ENCODE results near the gene KRTAP4-4.
"Not testable (repeated sequence)": the region's sequence is repeated elsewhere in the genome, so short reads cannot be mapped to it uniquely, and the experiment has no call there.

Gene KRTAP4-4
- 0 reads per million in 3 experiments for total RNA-seq

DNA sequence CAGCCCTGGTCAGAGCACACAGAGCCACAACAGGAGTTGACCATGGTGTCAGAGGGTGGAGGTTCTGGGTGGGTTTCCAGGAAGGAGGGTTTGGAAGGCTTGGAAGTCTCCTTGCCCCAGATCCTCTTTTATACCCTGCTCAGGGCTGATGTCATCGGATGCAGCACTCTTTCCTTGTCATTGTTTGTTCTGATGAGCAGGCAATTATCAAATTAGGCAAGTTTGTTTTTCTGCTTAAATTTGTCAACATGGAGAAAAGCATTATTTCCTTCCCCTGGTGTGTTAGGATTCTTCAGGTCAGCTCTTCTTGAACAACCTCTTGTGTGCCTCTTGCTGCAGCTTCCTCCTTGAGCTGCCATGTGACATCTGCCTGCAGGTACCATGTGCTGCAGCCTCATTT lies at the start of gene KRTAP4-4:
Gene KRTAP4-4, minus strand, starts transcription at position 101 of the 400 bp plus-strand sequence. Its CDS starts 57 bp downstream, at position 44.
- no peak for DNase-seq

DNA sequence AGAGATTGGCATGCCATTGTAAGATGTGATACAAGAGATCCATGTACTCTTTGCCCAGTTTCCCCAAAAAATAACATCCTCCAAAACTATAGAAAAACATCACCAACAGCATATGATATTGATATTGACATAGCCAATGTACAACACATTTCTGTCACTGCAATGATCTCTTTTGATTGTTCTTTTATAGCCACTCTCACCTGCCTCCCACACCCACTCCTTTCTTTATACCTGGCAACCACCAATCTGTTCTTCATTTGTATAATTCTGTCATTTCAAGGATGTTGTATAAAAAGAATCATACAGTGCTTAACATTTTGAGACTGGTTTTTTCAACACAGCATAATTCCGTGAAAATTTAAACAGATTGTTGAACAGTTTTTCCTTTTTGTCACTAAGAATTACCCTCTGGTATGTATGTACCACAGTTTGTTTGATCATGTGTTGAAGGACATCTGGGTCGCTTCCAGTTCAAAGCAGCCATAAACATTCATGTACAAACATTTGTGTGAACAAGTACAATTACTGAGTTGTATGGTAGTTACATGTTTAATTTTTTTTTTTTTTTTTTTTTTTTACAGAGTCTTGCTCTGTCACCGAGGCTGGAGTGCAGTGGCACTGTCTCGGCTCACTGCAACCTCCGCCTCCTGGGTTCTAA lies 39.0 kb upstream of the KRTAP4-4 start:
- no peak for DNase-seq

DNA sequence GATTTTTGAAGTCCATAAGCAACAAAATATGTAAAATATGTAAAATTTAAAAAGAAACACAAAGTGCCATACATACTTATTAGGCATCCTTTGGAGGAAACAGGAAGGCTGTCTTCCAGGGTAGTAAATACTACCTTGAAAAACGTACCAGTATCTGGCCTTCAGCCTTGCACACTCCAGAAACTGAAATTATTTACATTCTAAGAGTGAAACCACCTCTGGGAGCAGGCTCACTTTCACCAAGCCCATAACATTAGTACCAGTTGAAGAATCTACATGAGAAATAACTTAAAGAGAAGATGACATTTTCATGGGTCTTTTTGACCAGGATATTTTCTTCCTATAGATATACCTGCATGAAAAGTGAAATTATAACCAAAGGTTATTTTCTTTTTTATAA lies 35.5 kb upstream of the KRTAP4-4 start:
- no peak for DNase-seq

DNA sequence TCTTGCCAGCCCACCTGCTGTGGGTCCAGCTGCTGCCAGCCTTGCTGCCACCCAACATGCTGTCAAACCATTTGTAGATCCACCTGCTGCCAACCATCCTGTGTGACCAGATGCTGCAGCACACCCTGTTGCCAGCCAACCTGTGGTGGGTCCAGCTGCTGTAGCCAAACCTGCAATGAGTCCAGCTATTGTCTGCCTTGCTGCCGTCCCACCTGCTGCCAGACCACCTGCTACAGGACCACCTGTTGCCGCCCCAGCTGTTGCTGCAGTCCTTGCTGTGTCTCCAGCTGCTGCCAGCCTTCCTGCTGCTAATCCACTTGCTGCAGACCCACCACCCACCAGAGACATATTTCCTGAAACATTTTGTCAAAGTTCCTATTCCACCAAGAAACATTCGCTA lies 29.8 kb upstream of the KRTAP4-4 start:
- DNase-seq, result no peak

DNA sequence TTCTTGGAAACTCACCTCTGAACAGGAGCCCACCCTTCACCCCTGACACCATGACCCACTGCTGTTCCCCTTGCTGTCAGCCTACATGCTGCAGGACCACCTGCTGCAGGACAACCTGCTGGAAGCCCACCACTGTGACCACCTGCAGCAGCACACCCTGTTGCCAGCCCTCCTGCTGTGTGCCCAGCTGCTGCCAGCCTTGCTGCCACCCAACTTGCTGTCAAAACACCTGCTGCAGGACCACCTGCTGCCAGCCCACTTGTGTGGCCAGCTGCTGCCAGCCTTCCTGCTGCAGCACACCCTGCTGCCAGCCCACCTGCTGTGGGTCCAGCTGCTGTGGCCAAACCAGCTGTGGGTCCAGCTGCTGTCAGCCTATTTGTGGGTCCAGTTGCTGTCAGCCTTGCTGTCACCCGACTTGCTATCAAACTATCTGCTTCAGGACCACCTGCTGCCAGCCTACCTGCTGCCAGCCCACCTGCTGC lies 29.3 kb upstream of the KRTAP4-4 start, which contains the start of gene KRTAP9-1:
Gene KRTAP9-1, plus strand, starts transcription at position 51 of the 482 bp plus-strand sequence. Its CDS starts 0 bp downstream, at position 51.
- DNase-seq, result not testable (repeated sequence)

DNA sequence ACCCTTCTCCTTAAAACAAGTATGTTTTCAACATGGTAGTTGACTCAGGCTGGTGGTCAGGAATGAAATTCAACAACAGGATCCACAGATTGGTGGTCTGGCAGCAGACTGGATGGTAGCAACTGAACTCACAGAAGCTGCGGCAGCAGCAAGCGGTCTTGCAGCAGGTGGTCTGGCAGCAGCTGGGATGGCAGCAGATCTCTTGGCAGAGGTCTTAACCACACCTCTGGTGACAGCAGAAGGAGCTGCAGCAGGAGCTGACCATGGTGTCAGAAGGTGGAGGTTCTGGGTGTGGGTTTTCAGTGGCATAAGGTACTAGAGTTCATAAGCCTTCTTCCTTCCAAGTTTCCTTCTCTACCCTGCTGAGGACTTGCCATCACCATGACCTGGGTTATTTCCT lies 26.3 kb upstream of the KRTAP4-4 start:
- no peak for DNase-seq

DNA sequence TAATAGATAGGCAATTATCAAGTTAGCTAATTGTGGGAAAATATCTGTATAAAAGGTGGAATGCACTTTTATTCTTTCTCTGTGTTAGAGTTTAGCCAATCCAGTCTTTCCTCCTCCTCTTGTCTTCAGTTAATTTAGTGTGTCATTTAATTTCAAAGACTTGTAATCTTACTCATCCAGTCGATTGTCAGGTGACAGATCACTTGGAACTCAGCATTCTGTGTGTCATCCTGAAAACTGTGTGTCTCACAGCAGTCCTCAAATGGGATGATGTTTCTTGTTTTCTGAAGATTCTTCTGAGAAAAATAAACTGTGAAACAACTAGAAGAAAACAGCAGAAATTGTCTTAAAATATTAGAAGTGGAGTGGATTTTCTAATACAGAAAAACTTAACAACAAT lies 24.5 kb upstream of the KRTAP4-4 start:
- no peak for DNase-seq

DNA sequence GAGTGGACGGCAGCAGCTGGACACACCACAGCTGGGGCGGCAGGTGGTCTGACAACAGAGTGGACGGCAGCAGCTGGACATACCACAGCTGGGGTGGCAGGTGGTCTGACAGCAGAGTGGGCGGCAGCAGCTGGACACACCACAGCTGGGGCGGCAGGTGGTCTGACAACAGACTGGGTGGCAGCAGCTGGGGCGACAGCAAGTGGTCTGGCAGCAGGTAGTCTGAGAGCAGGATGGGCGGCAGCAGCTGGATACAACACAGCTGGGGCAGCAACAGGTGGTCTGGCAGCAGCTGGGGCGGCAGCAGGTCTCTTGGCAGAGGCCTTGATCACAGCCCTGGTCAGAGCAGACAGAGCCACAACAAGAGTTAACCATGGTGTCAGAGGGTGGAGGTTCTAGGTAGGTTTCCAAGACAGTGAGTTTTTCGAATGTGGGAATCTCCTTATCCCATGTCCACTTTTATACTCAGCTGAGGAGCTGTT lies 24.0 kb upstream of the KRTAP4-4 start, which contains the start of gene KRTAP4-1:
Gene KRTAP4-1, minus strand, starts transcription at position 432 of the 482 bp plus-strand sequence. Its CDS starts 57 bp downstream, at position 375.
- DNase-seq, result no peak

DNA sequence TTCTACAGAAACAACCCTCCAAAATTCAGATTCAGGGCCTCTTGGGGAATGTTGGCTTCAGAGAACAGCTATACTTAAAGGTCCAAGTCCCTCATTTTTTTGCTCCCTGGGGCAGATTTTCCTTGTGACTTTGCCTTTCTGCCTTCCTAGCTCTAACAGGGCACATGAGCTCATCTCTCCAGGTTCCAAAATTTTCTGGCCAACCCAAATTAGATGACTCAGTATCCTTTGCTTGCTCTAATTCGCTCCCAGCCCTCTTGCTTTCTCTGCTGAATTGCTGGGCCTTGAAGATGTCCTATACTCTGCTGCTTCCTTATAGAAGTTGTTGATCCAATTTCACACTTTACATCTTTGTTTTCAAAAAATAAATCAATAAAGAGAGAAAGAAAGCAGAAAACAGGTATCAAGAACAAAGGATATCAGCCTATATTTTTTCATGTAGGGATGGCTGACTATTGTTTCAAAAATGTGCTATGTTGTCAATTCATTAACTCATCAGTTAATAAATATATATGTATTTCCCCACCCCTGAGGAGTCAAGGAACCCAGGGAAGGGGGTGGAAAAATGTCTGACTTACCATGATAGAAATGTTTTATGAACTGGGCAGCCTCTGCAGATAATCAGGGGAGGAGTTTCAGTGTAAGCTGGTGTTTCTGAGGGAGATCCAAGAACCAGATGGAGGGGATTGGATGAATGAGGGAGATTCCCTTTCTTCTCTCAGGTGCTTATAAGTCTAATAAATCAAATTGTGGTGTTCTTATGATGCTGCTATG lies 18.5 kb upstream of the KRTAP4-4 start:
- no peak for DNase-seq

DNA sequence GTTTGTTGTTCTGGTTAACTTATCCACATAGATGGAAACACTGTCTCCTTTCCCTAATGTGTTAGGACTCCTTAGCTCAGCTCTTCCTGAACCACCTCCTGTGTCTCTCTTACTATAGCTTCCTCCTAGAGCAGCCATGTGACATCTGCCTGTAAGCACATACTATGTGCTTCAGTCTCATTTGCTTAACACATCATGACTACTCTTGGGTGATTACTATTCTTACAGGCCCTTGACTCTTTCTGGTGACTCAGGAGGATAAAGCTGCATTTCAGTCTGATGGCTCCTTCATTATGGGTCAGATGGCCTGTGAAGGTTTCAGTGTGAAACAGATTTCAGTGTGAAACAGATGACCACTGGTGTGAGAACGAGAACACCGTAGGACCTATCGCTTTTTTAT lies 17.8 kb upstream of the KRTAP4-4 start:
- no peak for DNase-seq

DNA sequence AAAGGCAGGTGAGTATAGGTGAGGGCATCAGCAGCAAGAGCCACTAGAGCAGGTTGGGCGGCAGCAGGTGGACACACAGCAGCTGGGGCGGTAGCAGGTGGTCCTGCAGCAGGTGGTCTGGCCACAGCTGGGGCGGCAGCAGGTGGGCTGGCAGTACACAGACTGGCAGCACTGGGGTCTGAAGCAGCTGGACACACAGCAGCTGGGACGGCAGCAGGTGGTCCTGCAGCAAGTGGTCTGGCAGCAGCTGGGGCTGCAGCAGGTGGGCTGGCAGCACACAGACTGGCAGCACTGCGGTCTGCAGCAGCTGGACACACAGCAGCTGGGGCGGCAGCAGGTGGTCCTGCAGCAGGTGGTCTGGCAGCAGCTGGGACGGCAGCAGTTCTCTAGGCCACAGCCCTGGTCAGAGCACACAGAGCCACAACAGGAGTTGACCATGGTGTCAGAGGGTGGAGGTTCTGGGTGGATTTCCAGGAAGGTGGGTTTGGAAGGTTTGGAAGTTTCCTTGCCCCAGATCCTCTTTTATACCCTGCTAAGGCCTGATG lies 17.3 kb upstream of the KRTAP4-4 start, which contains the start of gene KRTAP4-2:
Gene KRTAP4-2, minus strand, starts transcription at position 495 of the 545 bp plus-strand sequence. Its CDS starts 57 bp downstream, at position 438.
- DNase-seq, result no peak

DNA sequence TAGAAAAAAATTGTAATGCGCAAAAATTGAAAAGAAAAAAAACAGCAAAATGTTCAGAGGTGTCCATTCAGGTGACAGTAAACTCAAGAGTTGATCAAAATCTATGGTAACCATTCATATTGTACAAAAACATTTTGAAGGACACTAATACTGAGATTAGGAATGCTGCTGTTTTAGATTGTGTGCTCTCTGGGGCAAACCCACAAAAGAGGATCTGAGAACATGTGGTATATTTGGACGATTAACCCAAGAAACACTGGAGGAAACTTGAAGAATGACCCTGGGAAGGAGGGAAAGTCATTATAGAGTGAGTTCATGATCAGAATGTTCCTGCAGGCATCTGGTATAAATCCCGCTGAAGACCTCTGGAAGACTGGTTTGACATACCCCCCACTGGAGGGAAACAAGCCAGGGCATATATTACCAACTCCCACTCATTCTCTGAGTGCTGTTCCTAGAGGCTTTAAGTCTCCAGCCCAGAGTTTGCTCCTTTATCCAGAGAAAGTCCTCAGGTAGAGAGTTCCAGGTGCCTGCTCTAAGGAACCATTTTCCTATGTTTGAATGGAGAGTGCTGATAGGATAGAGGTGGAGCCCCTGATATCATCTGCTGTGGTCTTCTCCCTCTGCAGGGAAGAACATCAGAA lies 16.3 kb upstream of the KRTAP4-4 start:
- no peak for DNase-seq

DNA sequence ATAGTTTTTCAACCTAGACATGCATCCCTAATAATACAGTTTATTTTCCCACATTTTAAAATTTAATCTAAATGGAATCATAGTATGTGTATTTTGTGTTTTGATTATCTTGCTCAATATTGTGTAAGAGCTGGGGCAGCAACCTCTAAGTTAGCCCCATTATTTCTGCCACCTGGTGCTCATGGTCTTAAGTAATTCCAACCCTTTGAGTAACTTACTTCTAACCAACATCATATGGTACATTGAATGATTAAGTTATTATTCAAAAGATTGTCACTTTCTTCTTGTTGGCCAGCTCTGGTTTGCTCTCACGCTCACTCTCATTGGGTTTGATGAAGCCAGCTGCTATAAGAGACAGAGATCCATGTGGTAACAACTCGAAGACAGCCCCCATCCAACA lies 11.3 kb upstream of the KRTAP4-4 start:
- no peak for DNase-seq

DNA sequence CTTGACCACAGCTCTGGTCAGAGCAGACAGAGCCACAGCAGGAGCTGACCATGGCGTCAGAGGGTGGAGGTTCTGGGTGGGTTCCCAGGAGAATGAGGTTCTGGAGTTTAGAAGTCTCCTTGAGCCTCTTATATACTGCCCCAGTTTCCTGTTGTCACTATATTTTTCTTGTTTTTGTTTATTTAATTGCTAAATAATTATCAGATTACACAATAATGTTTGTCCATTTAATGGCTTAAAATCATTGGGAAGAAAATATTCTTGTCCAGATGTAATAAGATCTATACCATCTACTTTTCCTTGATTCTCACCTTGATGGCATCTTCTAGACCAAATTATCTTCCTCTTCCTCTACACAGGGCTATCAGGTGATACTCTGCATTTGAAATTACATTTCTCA lies 7.6 kb upstream of the KRTAP4-4 start, which contains the start of gene KRTAP4-3:
Gene KRTAP4-3, minus strand, starts transcription at position 101 of the 400 bp plus-strand sequence. Its CDS starts 49 bp downstream, at position 52.
- no peak for DNase-seq

DNA sequence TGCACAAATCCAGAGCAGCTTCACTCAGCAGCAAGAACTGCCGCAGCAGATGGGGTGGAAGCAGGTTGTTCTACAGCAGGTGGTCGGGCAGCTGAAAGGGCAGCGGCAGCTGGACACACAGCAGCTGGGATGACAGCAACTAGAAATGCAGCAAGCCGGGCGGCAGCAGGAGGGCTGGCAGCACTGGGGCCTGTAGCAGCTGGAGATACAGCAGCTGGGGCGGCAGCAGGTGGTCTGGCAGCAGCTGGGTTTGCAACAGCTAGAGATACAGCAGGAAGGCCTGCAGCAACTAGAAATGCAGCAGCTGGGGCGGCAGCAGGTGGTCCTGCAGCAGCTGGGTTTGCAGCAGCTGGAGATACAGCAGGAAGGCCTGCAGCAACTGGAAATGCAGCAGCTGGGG lies 7.0 kb upstream of the KRTAP4-4 start:
- no peak for DNase-seq

DNA sequence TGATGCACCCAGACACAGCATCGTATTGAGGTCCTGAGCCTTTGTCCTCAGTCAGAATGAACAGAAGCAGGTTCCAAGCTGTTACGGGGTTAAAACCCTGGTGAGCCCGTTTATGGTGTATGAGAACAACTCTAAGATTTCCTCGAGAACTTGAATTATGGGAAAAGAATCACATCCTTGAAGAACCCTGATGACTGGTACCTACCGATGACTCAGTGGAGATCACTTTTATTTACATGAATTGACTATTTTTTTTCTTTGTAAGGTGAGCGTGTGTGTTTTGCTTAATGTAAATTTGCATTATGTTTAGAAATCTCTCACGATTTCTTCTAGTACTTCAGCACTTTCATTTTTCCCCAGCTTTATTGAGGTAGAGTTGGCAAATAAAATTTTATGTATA lies 3.3 kb upstream of the KRTAP4-4 start:
- no peak for DNase-seq

DNA sequence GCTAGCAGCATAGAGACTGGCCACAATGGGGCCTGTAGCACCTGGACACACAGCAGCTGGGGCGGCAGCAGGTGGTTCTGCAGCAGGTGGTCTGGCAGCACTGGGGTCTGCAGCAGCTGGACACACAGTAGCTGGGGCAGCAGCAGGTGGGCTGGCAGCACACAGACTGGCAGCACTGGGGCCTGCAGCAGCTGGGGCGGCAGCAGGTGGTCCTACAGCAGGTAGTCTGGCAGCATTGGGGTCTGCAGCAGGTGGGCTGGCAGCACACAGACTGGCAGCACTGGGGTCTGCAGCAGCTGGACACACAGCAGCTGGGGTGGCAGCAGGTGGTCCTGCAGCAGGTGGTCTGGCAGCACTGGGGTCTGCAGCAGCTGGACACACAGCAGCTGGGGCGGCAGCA lies 358 bp downstream of the KRTAP4-4 start:
- not testable (repeated sequence) for DNase-seq

DNA sequence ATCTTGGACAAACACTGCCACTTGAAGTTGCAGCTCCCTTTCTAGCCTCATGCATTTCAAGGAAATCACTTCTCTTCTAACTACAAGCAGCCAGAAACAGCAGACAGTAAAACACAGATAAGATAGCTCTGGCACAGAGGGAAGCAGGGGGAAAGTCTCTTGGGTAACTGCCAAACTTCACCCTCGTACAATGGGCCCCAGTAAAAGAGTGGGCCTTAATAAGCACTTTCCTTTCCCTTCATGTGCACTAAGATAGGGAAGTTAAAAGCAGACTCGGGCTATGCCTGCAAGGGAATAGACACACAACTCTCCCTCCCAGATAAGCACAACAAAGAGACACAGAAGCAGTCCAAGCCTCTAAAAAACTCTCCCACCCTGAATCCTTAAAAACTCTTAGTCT lies 6.7 kb downstream of the KRTAP4-4 start:
- DNase-seq, result no peak

DNA sequence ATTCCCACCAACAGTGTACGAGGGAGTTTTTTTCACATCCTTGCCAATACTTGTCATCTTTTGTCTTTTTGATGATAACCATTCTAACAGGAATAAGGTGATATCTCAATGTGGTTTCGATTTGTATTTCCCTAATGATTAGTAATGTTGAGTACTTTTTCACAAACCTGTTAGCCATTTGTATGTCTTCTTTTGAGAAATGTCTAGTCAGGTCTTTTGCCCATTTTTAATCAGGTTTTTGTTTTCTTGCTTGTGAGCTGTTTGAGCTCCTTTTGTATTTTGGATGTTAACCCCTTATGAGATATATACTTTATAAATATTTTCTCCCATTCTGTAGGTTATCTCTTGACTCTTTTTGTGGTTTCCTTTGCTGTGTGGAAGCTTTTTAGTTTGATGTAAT lies 9.0 kb downstream of the KRTAP4-4 start:
- no peak for DNase-seq

DNA sequence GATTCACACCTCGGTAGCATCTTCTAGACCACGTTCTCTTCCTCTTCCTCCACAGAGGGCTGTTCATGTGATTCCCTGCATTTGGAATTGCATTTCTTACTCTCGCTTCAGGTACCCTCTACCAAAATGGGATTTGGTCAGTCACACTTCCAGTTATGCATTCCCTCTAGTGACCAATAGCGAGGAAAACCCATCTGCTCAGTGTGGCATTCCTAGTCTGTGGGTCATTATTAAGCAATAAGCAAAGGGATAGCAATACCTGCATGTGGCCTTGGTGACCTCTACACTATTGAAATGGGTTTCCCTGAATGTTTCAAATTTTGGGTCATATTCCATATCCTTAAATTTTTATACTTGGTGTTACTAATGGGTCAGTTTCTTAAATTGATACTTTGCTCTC lies 10.5 kb downstream of the KRTAP4-4 start:
- no peak for DNase-seq

DNA sequence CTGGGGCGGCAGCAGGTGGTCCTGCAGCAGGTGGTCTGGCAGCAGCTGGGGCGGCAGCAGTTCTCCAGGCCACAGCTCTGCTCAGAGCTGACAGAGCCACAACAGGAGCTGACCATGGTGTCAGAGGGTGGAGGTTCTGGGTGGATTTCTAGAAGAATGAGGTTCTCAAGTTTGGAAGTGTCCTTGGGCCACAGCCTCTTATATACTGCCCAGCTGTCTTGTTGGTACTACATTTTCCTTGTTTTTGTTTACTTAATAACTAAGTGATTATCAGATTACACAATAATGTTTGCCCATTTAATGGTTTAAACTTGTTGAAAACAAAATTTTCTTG lies 10.9 kb downstream of the KRTAP4-4 start, which contains the start of gene KRTAP4-5:
Gene KRTAP4-5, minus strand, starts transcription at position 174 of the 334 bp plus-strand sequence. Its CDS starts 58 bp downstream, at position 116.
- no peak for DNase-seq

DNA sequence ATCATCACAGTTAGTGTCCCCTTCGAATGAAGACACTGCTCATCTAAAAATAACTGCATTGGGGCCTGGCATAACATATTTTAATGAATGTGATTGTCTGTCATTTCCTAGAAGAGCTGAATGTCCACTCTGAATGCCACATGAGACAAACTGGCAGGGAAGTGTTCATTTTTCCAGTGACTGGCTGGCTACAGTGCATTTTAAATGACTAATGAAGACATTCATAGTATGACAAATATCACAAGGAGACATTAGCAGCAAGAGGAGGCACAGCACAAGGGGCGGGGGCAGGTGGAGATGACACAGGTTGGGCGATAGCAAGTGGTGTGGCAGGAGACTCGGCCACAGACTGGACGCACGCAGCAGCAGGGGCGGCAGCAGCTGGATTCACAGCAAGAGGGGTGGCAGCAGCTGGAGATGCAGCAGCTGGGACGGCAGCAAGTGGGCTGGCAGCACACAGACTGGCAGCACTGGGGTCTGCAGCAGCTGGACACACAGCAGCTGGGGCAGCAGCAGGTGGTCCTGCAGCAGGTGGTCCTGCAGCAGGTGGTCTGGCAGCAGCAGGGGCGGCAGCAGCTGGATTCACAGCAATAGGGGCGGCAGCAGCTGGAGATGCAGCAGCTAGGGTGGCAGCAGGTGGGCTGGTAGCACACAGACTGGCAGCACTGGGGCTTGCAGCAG lies 11.4 kb downstream of the KRTAP4-4 start:
- not testable (repeated sequence) for DNase-seq

Measured in central memory CD4-positive, alpha-beta T cell (primary cell).